NCI-H146 treated with DMSO at 0.1 percent for 48 hours (cell line): ENCODE data around the gene FSTL5.

Experiments
- DNase-seq: peaks from one replicate; lab custom pipeline; 2025; ENCODE audit not compliant: unreplicated experiment; lab: John Stamatoyannopoulos, UW

The FSTL5 gene

GRCh38 chr4:161345741-161346140 lies 818.1 kb downstream of the FSTL5 start:
- no peak for DNase-seq

DNA sequence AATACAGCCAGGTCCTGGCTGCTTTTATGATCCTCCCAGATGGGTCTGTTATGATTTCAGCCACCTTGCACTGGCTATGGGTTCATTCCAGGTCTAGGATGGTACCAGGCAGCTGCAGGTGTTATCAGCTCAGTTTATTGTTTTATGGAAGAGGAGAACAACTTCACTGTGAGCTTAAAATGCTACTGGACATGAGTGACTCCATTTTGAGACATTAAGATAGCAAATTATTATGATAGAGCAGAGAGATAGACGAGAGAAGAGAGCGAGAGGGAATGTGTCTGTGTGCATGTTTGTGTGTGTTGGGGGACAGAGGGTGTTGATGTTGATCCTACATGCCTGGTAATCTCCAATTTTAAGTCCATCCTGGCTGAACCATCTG lies 820.2 kb downstream of the FSTL5 start:
- no peak for DNase-seq

- no peak for DNase-seq
Observed at GRCh38 chr4:161342881-161343568, 820.8 kb downstream of the FSTL5 start.

GRCh38 chr4:161336621-161337020 lies 827.2 kb downstream of the FSTL5 start:
- DNase-seq: no peak

- no peak for DNase-seq
Observed at GRCh38 chr4:161336016-161336530, 827.7 kb downstream of the FSTL5 start.
